Tibial artery (tissue), 4 donors: Measurements from ENCODE around the gene DDX1.

Experiments
- DNase-seq, 2 donors: peaks; one replicate each; pipeline ENCODE4 v3.0.0-alpha.2; 2019
- H3K27ac ChIP-seq, 2 donors: fragments of 200-600 bp; sonication (generic) in 1 of 2; 1 replicate in 1 of 2; 2 replicates in 1 of 2; pipeline ENCODE4 v1.5.1; 2018 to 2019; ENCODE audit warnings: mild to moderate bottlenecking in 1 of 2
- H3K27me3 ChIP-seq, 2 donors: fragments of 200-600 bp; sonication (generic) in 1 of 2; one replicate each; pipeline versions ENCODE4 v1.5.1 to v1.6.0; 2016 to 2019
- H3K36me3 ChIP-seq, 3 donors: fragments of 200-600 bp; sonication (generic) in 2 of 3; one replicate each; pipeline ENCODE4 v1.5.1; 2016 to 2019; ENCODE audit warnings: mild to moderate bottlenecking in 2 of 3
- H3K4me1 ChIP-seq, 4 donors: fragments of 200-600 bp; sonication (generic) in 2 of 4; 1 replicate in 3 of 4; 2 replicates in 1 of 4; pipeline ENCODE4 v1.5.1; 2016 to 2019
- H3K4me3 ChIP-seq, 2 donors: fragments of 200-600 bp; sonication (generic) in 1 of 2; 1 replicate in 1 of 2; 2 replicates in 1 of 2; pipeline ENCODE4 v1.5.1; 2018 to 2019; ENCODE audit warnings: mild to moderate bottlenecking in 2 of 2
- H3K9me3 ChIP-seq, 3 donors: fragments of 200-600 bp; sonication (generic) in 1 of 3; one replicate each; pipeline ENCODE4 v1.5.1; 2016 to 2019
- CTCF ChIP-seq, 2 experiments: fragments of 200-600 bp in 1 of 2; fragments of 450-650 bp in 1 of 2; IDR thresholded peaks; one replicate each; pipeline ENCODE4 v1.5.1; 2017 to 2019; ENCODE audit warnings: antibody characterized with exemption in 2 of 2, mild to moderate bottlenecking in 1 of 2, moderate library complexity in 1 of 2
- intact Hi-C: fragments of 100-400 bp; cut with DNase I; formaldehyde crosslinking; loops from one replicate; pipeline ENCODE4 v1.15.0; 2023; ENCODE audit warnings: low total_unique reads

Gene DDX1

DNA sequence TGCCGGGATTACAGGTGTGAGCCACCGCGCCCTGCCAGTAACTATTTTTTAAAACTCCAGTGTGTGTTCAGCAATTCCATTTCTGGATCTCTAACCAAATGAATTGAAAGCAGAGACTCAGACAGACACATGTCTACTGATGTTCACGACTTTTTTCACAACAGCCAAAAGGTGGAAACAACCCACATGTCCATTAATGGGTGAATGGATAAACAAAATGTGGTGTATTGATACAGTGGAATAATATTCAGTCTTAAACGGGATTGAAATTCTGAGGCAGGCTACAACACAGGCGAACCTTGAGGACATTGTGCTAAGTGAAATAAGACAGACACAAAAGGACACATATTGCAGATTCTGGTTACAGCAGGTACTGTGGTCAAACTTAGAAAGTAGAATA lies 55.0 kb downstream of the DDX1 start:
- no peak for DNase-seq
- no peaks in the 10 kb centered on the region for H3K36me3 ChIP-seq
- no peak overlapping the region for H3K4me3 ChIP-seq
- no peaks in the 10 kb centered on the region for H3K9me3 ChIP-seq
- H3K4me1 ChIP-seq = no peaks in the 10 kb centered on the region
- no peak overlapping the region for H3K27ac ChIP-seq
- intact Hi-C loops = loop anchor here (10.0 kb wide), 1 partner anchor 298 kb away; the partner anchor contains the start of gene MYCN
- H3K27me3 ChIP-seq = no peaks in the 10 kb centered on the region
- no peak for TF ChIP-seq CTCF (IDR thresholded peaks at IDR 0.05)

DNA sequence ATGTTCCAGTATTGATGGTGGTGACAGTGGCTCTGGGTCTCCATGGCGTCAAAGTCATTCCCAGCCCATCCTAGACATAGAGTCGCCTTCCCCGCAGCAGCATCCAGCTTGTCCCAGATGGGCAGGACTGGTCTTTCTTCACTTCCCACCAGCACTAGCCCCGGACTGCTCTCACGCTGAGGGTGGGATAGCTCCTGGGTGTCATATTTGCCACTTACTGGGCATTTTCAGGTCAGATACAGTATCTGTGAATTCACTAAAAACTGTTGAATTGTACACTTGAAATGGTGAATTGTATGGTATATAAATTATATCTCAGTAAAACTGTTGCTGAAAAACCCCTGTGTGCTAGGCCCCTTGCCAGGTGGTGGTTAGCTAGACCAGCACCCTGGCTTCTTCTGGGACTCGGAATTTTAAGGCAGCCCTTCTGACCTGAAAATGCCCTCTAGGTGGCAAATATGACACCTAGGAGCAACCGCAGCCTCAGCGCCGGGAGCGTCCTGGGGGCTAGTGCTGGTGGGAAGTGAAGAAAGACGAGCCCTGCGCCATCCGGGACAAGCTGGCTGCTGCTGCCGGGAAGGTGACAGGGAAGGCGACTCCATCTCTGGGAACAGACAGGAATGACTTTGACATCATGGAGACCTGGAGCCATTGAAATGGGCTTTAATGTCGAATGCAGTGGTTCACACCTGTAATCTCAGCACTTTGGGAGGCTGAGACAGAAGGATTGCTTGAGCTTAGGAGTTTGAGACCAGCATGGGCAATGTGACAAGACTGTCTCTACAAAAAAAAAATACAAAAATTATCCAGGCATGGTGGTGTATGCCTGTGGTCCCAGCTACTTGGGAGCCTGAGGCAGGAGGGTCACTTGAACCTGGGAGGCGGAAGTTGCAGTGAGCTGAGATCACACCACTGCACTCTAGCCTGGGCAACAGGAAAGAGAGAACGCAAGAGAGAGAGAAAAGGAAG lies 56.2 kb downstream of the DDX1 start:
- no peak for TF ChIP-seq CTCF (IDR thresholded peaks at IDR 0.05)

GRCh38 chr2:15648593-15649525 lies 57.2 kb downstream of the DDX1 start:
- Histone ChIP-seq H3K4me1 (no peaks in the 10 kb centered on the region), H3K4me3 (no peak overlapping the region), H3K9me3 (no peaks in the 10 kb centered on the region), H3K36me3 (no peaks in the 10 kb centered on the region), H3K27me3 (peaks cover 0 to under 1% of the 10 kb centered on the region in 2 donors), H3K27ac (no peak overlapping the region)
- intact Hi-C loops = loop anchor here (10.0 kb wide), 1 partner anchor 296 kb away; the partner anchor contains the start of gene MYCN
- DNase-seq = no peak
- TF ChIP-seq CTCF (IDR thresholded peaks at IDR 0.05) = no peak

More for the DNA sequence above, 56.2 kb downstream of the DDX1 start:
- intact Hi-C loops = loop anchor here (10.0 kb wide), 1 partner anchor 297 kb away; the partner anchor contains the start of gene MYCN
- H3K27ac ChIP-seq = no peak overlapping the region
- DNase-seq = no peak
- no peak overlapping the region for H3K4me3 ChIP-seq
- H3K4me1 ChIP-seq = no peaks in the 10 kb centered on the region
- no peaks in the 10 kb centered on the region for H3K9me3 ChIP-seq
- H3K27me3 ChIP-seq = no peaks in the 10 kb centered on the region
- no peaks in the 10 kb centered on the region for H3K36me3 ChIP-seq

DNA sequence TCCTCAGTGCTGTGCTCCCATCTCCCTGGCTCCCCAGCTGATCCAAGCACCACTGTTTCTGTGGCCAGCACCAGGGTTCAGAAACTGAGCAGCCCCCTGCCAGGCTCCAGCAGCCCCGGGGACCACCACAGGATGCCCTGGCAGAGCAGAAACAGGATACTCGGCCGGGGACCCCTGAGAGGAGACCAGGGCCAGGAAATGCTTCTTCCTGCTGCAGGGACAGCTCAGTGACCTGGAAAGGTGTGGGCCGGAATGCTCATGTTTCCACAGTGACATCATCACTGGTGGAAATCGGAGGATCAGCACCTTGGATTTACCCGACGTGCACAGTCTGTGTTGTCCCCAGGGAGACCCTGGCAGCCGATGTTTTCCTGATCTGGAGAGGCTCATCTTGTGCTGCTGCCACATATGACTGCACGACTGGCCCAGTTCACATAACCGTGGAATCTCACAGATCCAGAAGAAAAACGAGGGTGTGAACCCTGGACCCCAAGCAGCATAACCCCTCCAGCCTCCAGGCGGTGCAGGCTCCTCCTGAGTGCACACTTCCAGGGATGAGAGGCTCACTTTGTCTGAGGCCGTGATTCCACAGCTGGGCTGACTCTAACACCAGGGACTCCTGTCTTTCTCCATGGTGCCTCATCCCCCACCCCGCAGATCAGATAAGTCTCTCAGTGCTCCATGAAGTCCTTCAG lies 58.0 kb downstream of the DDX1 start:
- TF ChIP-seq CTCF (IDR thresholded peaks at IDR 0.05) = no peak
- Histone ChIP-seq H3K36me3 (no peaks in the 10 kb centered on the region), H3K4me3 (no peak overlapping the region), H3K27me3 (peaks cover 0 to 6% of the 10 kb centered on the region in 2 donors), H3K27ac (no peak overlapping the region), H3K4me1 (no peaks in the 10 kb centered on the region), H3K9me3 (no peaks in the 10 kb centered on the region)
- intact Hi-C loops = loop anchor here (10.0 kb wide), 1 partner anchor 295 kb away; the partner anchor contains the start of gene MYCN
- DNase-seq = no peak
